H7 (cell line): ENCODE measurements around the gene VPS41. TPM values are rescaled to one million over a fixed set of nuclear protein-coding genes. Genes with fewer than 3 reads are reported as not detected.

Source experiments
- DNase-seq: peaks from one replicate; pipeline ENCODE4 v3.0.0; 2012
- H3K27me3 ChIP-seq: 2 replicates; pipeline ENCODE4 v1.6.0; 2011; ENCODE audit warnings: mild to moderate bottlenecking, low read length; ENCODE audit not compliant: control insufficient read depth, insufficient read depth
- H3K36me3 ChIP-seq: replicated peaks from 2 replicates; pipeline ENCODE4 v1.5.1; 2011; ENCODE audit warnings: low read length; ENCODE audit not compliant: control insufficient read depth, insufficient read depth
- H3K4me3 ChIP-seq: 2 replicates; pipeline ENCODE4 v1.5.1; 2011; ENCODE audit warnings: low read depth, mild to moderate bottlenecking, control low read depth, low read length, moderate library complexity; ENCODE audit not compliant: insufficient read depth
- total RNA-seq: library from RNA; depleted of rRNA; stranded (reverse); fragments of >200 nt; shearing (Covaris generic); gene quantifications from 2 replicates; pipeline ENCODE4 v1.2.3, GENCODE V29; 2014; rRNA removed

VPS41 gene
- total RNA-seq, 1 experiment from 2014 or later: 12.3 TPM

GRCh38 chr7:38682606-38683005 lies 226.4 kb downstream of the VPS41 start:
- no peak for DNase-seq
- H3K4me3 ChIP-seq: no peak overlapping the region
- H3K36me3 ChIP-seq: no peaks in the 10 kb centered on the region
- H3K27me3 ChIP-seq: no peaks in the 10 kb centered on the region

- H3K27me3 ChIP-seq: no peaks in the 10 kb centered on the region
- H3K4me3 ChIP-seq: no peak overlapping the region
- no peak for DNase-seq
- H3K36me3 ChIP-seq: no peaks in the 10 kb centered on the region
These were observed 227.1 kb downstream of the VPS41 start for GRCh38 chr7:38681882-38682281.

DNA sequence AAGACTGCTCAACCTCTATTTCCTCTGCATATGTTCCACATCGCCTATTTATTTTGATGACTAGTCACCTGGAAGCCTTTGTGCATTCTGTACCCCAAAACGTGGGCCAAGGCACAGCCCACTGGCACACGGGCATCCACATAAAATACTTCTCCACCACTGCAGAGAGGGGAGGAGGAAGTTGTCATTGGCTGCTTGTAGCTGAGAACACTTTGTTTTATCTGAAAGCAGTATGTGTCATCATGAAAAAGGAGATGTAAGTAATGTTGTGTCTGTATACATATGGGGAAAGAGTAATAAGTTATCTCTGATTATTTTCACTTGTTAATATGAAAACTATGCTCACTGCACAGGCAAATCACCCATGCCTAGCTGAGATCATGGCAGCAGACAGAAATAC lies 229.6 kb downstream of the VPS41 start:
- no peak for DNase-seq
- H3K36me3 ChIP-seq: no peaks in the 10 kb centered on the region
- H3K27me3 ChIP-seq: no peaks in the 10 kb centered on the region
- H3K4me3 ChIP-seq: no peak overlapping the region

GRCh38 chr7:38678698-38679054 lies 230.3 kb downstream of the VPS41 start:
- Histone ChIP-seq H3K36me3 (no peaks in the 10 kb centered on the region), H3K4me3 (no peak overlapping the region), H3K27me3 (no peaks in the 10 kb centered on the region)
- no peak for DNase-seq

DNA sequence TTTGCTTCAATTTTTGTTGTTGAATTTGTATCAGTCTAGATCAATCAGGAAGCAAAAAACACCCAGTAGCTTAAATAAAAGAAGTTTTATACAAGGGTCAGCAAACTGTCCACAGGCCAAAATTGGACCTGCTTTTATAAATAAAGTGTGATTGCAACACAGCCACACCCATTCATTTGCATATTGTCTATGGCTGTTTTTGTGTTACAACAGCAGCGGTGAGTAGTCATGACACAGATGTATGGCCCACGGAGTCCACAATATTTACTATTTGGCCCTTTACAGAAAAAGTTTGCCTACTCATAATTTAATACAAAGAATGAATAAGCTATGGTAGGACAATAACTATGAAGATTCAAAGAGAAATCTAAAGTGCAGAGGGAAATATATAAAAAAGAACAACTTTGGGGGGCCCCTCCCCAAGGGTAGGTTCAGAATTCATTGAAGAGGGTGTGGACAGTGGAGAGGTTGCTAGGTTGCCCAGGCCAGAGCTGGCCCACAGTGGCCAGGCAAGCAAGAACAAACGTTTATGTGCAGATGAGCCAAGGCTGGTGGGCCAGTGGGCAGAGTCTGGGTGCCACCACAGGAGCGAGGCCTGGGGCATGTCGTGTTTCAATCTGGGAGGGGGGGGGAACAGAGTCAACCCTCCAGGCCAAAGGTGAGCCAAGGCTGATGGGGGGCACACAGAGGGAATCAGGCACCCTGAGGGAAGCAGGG lies 230.9 kb downstream of the VPS41 start:
- Histone ChIP-seq H3K36me3 (no peaks in the 10 kb centered on the region), H3K4me3 (no peak overlapping the region), H3K27me3 (no peaks in the 10 kb centered on the region)
- DNase-seq: no peak

GRCh38 chr7:38675494-38676106 lies 233.4 kb downstream of the VPS41 start:
- H3K36me3 ChIP-seq: no peaks in the 10 kb centered on the region
- DNase-seq: no peak
- H3K27me3 ChIP-seq: no peaks in the 10 kb centered on the region
- no peak overlapping the region for H3K4me3 ChIP-seq

DNA sequence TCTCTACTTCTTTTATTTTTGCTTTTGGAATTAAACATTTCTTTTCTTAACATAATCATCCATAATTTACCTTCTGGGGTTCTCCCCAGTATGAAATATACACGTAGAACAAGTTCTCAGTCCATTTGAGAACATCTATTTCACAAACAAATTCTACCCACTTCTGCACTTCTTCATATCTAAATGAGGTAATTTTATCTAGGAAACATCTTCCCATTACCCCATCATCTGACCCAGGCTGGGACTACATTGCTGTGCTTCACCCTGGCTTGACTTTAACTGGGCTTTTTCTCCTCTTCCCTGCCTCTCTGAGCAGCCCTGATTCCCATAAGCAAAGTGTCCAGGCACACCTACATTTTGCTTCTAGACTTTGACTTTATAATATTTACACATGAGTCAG lies 234.5 kb downstream of the VPS41 start:
- H3K36me3 ChIP-seq: no peaks in the 10 kb centered on the region
- no peaks in the 10 kb centered on the region for H3K27me3 ChIP-seq
- H3K4me3 ChIP-seq: no peak overlapping the region
- DNase-seq: no peak

DNA sequence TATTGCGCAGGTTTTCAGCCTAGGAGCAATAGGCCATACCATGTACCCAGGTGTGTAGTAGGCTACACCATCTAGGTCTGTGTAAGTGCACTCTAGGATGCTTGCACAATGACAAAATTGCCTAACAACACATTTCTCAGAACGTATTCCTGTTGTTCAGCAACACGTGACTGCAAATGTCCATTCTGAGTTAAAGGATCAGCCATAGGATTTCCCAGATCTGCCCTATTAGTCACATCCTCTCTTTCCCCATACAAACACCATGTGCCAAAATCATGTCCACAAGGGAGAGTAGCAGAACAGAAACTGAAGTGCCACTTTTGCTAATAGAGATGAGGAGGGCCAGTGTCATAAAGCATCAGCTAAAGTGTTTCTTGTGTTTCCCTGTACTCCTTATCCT lies 235.2 kb downstream of the VPS41 start:
- DNase-seq: no peak
- Histone ChIP-seq H3K4me3 (no peak overlapping the region), H3K36me3 (no peaks in the 10 kb centered on the region), H3K27me3 (no peaks in the 10 kb centered on the region)

Other genes with a start within 250 kb of the VPS41 start
- 0.90 and 2.6 TPM in 2 replicates for gene POU6F2, start 68.7 kb upstream of the VPS41 start, total RNA-seq